H1 (cell line): ENCODE measurements around the gene ARFGEF3. TPM values are rescaled to one million over a fixed set of nuclear protein-coding genes. Genes with fewer than 3 reads are reported as not detected.

Experiments used
- KDM1A ChIP-seq: fragments of 200-600, 300-600 bp; sonication (generic); IDR thresholded peaks from 2 replicates; pipeline ENCODE4 v1.7.1; 2016; ENCODE audit warnings: mild to moderate bottlenecking, low read length, borderline replicate concordance
- RAD21 ChIP-seq, 2 experiments: IDR thresholded peaks in 1 of 2; conservative IDR thresholded peaks in 1 of 2; 2 replicates each; pipeline ENCODE4 v1.6.1; 2011; ENCODE audit warnings: low read depth in 2 of 2, low read length in 2 of 2, improper control_type of control experiment in 1 of 2, inconsistent platforms in 1 of 2, mild to moderate bottlenecking in 1 of 2, moderate library complexity in 1 of 2
- polyA plus RNA-seq, 7 experiments: library from polyadenylated mRNA; depleted of rRNA in 3 of 7; stranded (reverse) in 5 of 7; unstranded in 2 of 7; fragments of >200 nt in 5 of 7; fragments of 200-250 nt in 2 of 7; gene quantifications; 1 replicate in 5 of 7; 2 replicates in 1 of 7; 4 replicates in 1 of 7; pipeline versions ENCODE4 v1.2.1 to v1.2.3, GENCODE V29; 2011 to 2013; ENCODE audit warnings: missing spikeins in 2 of 7, mixed read lengths in 2 of 7
- total RNA-seq: library from RNA; stranded (reverse); fragmentation: NEBNext Ultra II Directional; extraction: Animal tissue kit (Norgen Biotek cat#: 25700); gene quantifications from 2 replicates; pipeline ENCODE4 v1.2.1, GENCODE V29; 2021
- TF ChIP-seq, protein P1 (sequence below): fragments of 300-600 bp; sonication (generic); IDR thresholded peaks from 2 replicates; pipeline ENCODE4 v1.7.1; 2012; ENCODE audit warnings: low read length, moderate library complexity, mild to moderate bottlenecking, inconsistent platforms; ENCODE audit not compliant: insufficient replicate concordance

ARFGEF3 gene
- total and polyA plus RNA-seq, 2 of the 8 experiments (the other 6 are each of a cell fraction or from before 2014, with no cell fraction given) = 5.8 to 23.2 TPM

DNA sequence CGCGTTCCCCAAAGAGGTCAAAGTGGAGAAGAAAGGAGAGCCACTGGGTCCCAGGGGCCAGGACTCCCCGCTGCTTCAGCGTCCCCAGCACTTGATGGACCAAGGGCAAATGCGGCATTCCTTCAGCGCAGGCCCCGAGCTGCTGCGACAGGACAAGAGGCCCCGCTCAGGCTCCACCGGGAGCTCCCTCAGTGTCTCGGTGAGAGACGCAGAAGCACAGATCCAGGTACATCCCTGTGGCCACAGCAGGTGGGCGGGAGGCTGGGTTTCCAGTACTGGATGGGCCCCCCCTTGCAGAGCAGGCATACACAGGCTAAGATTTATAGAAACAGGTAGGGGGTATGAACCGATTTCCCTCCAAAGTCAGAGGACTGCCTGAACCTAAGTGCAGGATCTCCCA lies 173.2 kb downstream of the ARFGEF3 start (continued):
- TF ChIP-seq KDM1A (no peak), RAD21 (IDR thresholded peaks at IDR 0.05 in 1 of 2, conservative IDR thresholded peaks at IDR 0.05 in 1 of 2; ENCODE audit: low read depth in 2 of 2, low read length in 2 of 2) (no peak)
- TF ChIP-seq, protein P1, sequence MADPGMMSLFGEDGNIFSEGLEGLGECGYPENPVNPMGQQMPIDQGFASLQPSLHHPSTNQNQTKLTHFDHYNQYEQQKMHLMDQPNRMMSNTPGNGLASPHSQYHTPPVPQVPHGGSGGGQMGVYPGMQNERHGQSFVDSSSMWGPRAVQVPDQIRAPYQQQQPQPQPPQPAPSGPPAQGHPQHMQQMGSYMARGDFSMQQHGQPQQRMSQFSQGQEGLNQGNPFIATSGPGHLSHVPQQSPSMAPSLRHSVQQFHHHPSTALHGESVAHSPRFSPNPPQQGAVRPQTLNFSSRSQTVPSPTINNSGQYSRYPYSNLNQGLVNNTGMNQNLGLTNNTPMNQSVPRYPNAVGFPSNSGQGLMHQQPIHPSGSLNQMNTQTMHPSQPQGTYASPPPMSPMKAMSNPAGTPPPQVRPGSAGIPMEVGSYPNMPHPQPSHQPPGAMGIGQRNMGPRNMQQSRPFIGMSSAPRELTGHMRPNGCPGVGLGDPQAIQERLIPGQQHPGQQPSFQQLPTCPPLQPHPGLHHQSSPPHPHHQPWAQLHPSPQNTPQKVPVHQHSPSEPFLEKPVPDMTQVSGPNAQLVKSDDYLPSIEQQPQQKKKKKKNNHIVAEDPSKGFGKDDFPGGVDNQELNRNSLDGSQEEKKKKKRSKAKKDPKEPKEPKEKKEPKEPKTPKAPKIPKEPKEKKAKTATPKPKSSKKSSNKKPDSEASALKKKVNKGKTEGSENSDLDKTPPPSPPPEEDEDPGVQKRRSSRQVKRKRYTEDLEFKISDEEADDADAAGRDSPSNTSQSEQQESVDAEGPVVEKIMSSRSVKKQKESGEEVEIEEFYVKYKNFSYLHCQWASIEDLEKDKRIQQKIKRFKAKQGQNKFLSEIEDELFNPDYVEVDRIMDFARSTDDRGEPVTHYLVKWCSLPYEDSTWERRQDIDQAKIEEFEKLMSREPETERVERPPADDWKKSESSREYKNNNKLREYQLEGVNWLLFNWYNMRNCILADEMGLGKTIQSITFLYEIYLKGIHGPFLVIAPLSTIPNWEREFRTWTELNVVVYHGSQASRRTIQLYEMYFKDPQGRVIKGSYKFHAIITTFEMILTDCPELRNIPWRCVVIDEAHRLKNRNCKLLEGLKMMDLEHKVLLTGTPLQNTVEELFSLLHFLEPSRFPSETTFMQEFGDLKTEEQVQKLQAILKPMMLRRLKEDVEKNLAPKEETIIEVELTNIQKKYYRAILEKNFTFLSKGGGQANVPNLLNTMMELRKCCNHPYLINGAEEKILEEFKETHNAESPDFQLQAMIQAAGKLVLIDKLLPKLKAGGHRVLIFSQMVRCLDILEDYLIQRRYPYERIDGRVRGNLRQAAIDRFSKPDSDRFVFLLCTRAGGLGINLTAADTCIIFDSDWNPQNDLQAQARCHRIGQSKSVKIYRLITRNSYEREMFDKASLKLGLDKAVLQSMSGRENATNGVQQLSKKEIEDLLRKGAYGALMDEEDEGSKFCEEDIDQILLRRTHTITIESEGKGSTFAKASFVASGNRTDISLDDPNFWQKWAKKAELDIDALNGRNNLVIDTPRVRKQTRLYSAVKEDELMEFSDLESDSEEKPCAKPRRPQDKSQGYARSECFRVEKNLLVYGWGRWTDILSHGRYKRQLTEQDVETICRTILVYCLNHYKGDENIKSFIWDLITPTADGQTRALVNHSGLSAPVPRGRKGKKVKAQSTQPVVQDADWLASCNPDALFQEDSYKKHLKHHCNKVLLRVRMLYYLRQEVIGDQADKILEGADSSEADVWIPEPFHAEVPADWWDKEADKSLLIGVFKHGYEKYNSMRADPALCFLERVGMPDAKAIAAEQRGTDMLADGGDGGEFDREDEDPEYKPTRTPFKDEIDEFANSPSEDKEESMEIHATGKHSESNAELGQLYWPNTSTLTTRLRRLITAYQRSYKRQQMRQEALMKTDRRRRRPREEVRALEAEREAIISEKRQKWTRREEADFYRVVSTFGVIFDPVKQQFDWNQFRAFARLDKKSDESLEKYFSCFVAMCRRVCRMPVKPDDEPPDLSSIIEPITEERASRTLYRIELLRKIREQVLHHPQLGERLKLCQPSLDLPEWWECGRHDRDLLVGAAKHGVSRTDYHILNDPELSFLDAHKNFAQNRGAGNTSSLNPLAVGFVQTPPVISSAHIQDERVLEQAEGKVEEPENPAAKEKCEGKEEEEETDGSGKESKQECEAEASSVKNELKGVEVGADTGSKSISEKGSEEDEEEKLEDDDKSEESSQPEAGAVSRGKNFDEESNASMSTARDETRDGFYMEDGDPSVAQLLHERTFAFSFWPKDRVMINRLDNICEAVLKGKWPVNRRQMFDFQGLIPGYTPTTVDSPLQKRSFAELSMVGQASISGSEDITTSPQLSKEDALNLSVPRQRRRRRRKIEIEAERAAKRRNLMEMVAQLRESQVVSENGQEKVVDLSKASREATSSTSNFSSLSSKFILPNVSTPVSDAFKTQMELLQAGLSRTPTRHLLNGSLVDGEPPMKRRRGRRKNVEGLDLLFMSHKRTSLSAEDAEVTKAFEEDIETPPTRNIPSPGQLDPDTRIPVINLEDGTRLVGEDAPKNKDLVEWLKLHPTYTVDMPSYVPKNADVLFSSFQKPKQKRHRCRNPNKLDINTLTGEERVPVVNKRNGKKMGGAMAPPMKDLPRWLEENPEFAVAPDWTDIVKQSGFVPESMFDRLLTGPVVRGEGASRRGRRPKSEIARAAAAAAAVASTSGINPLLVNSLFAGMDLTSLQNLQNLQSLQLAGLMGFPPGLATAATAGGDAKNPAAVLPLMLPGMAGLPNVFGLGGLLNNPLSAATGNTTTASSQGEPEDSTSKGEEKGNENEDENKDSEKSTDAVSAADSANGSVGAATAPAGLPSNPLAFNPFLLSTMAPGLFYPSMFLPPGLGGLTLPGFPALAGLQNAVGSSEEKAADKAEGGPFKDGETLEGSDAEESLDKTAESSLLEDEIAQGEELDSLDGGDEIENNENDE = no peak
